Upper lobe of right lung (tissue), 1 donor: ENCODE results near the gene MRPL55. TPM values are rescaled to one million over a fixed set of nuclear protein-coding genes. Genes with fewer than 3 reads are reported as not detected.

Experiments used
- ATAC-seq: fragments of 200-7000 bp; cut with Tn5 transposase; one replicate; pipeline ENCODE4 v1.9.1; 2020; ENCODE audit warnings: mild to moderate bottlenecking, moderate library complexity
- DNase-seq: peaks from one replicate; pipeline ENCODE4 v3.0.0-alpha.2; 2020
- H3K27ac ChIP-seq: fragments of 200-600 bp; one replicate; pipeline ENCODE4 v1.8.0; 2022
- H3K27me3 ChIP-seq: fragments of 200-600 bp; one replicate; pipeline ENCODE4 v1.8.0; 2022; ENCODE audit warnings: mild to moderate bottlenecking
- H3K36me3 ChIP-seq: fragments of 200-600 bp; one replicate; pipeline ENCODE4 v1.8.0; 2022
- H3K4me1 ChIP-seq: fragments of 200-600 bp; one replicate; pipeline ENCODE4 v1.8.0; 2022
- H3K4me3 ChIP-seq: fragments of 200-600 bp; one replicate; pipeline ENCODE4 v1.8.0; 2022; ENCODE audit warnings: mild to moderate bottlenecking
- H3K9me3 ChIP-seq: fragments of 200-600 bp; one replicate; pipeline ENCODE4 v1.8.0; 2022
- CTCF ChIP-seq: fragments of 200-600 bp; IDR thresholded peaks from one replicate; pipeline ENCODE4 v1.8.0; 2022; ENCODE audit warnings: antibody characterized with exemption
- intact Hi-C: fragments of 100-400 bp; cut with DNase I; formaldehyde crosslinking; loops from one replicate; pipeline ENCODE4 v1.11.0; 2022
- total RNA-seq: library from RNA; stranded (reverse); fragmentation: NEBNext Ultra II Directional; extraction: Animal tissue kit (Norgen Biotek cat#: 25700); gene quantifications from one replicate; pipeline ENCODE4 v1.2.1, GENCODE V29; 2021
- donor health status: DM: no; HTN: yes; CAD: no; lungs with severe emphysema.

Gene MRPL55
- total RNA-seq, 1 donor from 2014 or later = 39.9 TPM

- no peak for DNase-seq
- no peak for ATAC-seq
- Histone ChIP-seq H3K4me1 (peaks cover 14% of the 10 kb centered on the region), H3K27ac (no peak overlapping the region), H3K27me3 (no peaks in the 10 kb centered on the region), H3K9me3 (peaks cover 5% of the 10 kb centered on the region), H3K4me3 (no peak overlapping the region), H3K36me3 (peaks cover 52% of the 10 kb centered on the region)
- TF ChIP-seq CTCF = no peak
- intact Hi-C loops = no loop called here
Observed at GRCh38 chr1:228098323-228098931, 10.7 kb downstream of the MRPL55 start.

- H3K9me3 ChIP-seq = peaks cover 5% of the 10 kb centered on the region
- peaks cover 59% of the 10 kb centered on the region for H3K36me3 ChIP-seq
- DNase-seq (peak; percentile 60), ATAC-seq (no peak)
- intact Hi-C loops = no loop called here
- H3K27ac ChIP-seq = no peak overlapping the region
- no peak for TF ChIP-seq CTCF
- H3K4me3 ChIP-seq = no peak overlapping the region
- H3K27me3 ChIP-seq = no peaks in the 10 kb centered on the region
- peaks cover 22% of the 10 kb centered on the region for H3K4me1 ChIP-seq
Observed at GRCh38 chr1:228097333-228098081, 11.6 kb downstream of the MRPL55 start.

- no peaks in the 10 kb centered on the region for H3K27me3 ChIP-seq
- ATAC-seq = no peak
- peaks cover 5% of the 10 kb centered on the region for H3K9me3 ChIP-seq
- TF ChIP-seq CTCF = no peak
- DNase-seq = peak; percentile 63
- peaks cover 61% of the 10 kb centered on the region for H3K36me3 ChIP-seq
- H3K4me3 ChIP-seq = no peak overlapping the region
- intact Hi-C loops = no loop called here
- H3K27ac ChIP-seq = no peak overlapping the region
- H3K4me1 ChIP-seq = peaks cover 26% of the 10 kb centered on the region
Observed at GRCh38 chr1:228096416-228097332, 12.4 kb downstream of the MRPL55 start.

- DNase-seq (no peak), ATAC-seq (no peak)
- no peak overlapping the region for H3K27ac ChIP-seq
- intact Hi-C loops = no loop called here
- H3K4me1 ChIP-seq = peaks cover 30% of the 10 kb centered on the region
- no peaks in the 10 kb centered on the region for H3K27me3 ChIP-seq
- H3K36me3 ChIP-seq = peaks cover 59% of the 10 kb centered on the region
- peaks cover 5% of the 10 kb centered on the region for H3K9me3 ChIP-seq
- no peak overlapping the region for H3K4me3 ChIP-seq
- TF ChIP-seq CTCF = no peak
Observed at GRCh38 chr1:228095938-228096337, 13.2 kb downstream of the MRPL55 start.

- intact Hi-C loops = no loop called here
- ATAC-seq = no peak
- H3K4me1 ChIP-seq = peaks cover 38% of the 10 kb centered on the region
- peaks cover 5% of the 10 kb centered on the region for H3K9me3 ChIP-seq
- peaks cover 52% of the 10 kb centered on the region for H3K36me3 ChIP-seq
- DNase-seq = peak; percentile 12
- no peak overlapping the region for H3K4me3 ChIP-seq
- TF ChIP-seq CTCF = no peak
- no peak overlapping the region for H3K27ac ChIP-seq
- H3K27me3 ChIP-seq = no peaks in the 10 kb centered on the region
Observed at GRCh38 chr1:228095161-228095560, 13.9 kb downstream of the MRPL55 start.
